Activated naive CD4-positive, alpha-beta T cell treated with anti-CD3 and anti-CD28 coated beads, Interleukin-2, amount 50 U/mL, for 72 hours (primary cell): ENCODE results near the gene PDLIM5. TPM values are rescaled to one million over a fixed set of nuclear protein-coding genes. Genes with fewer than 3 reads are reported as not detected.
"Not testable (repeated sequence)": the region's sequence is repeated elsewhere in the genome, so short reads cannot be mapped to it uniquely, and the experiment has no call there.

Experiments
- ATAC-seq, 2 donors: fragments of 150-1000 bp; cut with Tn5 transposase; 2 replicates each; pipeline ENCODE4 v1.10.0; 2021; ENCODE audit warnings: mild to moderate bottlenecking in 2 of 2, moderate library complexity in 2 of 2
- DNase-seq, 2 donors: peaks; one replicate each; pipeline ENCODE4 v3.0.0; 2021 to 2022; ENCODE audit warnings: low spot score in 2 of 2
- H3K27ac Mint-ChIP-seq, 2 donors: one replicate each; pipeline ENCODE4 v1.8.0; 2022; ENCODE audit warnings: mild to moderate bottlenecking in 2 of 2, mixed read lengths in 2 of 2
- H3K36me3 Mint-ChIP-seq, 2 donors: one replicate each; pipeline ENCODE4 v1.8.0; 2022; ENCODE audit warnings: mixed read lengths in 2 of 2
- H3K9me3 Mint-ChIP-seq, 2 donors: one replicate each; pipeline ENCODE4 v1.8.0; 2022; ENCODE audit warnings: mixed read lengths in 2 of 2
- total RNA-seq, 2 donors: library from RNA; stranded (reverse); gene quantifications; one replicate each; pipeline ENCODE4 v1.2.3, GENCODE V29; 2022

PDLIM5 gene
- total RNA-seq, 2 donors from 2014 or later, result 18.6 to 21.8 TPM

- no peak overlapping the region for H3K27ac Mint-ChIP-seq
- no peak for ATAC-seq
- H3K36me3 Mint-ChIP-seq, result peaks cover 0 to 4% of the 10 kb centered on the region in 2 donors
- H3K9me3 Mint-ChIP-seq, result no peaks in the 10 kb centered on the region
- no peak for DNase-seq
Observed at GRCh38 chr4:94650690-94651089, 198.9 kb downstream of the PDLIM5 start.

GRCh38 chr4:94653095-94653649 lies 201.4 kb downstream of the PDLIM5 start:
- ATAC-seq (no peak), DNase-seq (no peak)
- H3K9me3 Mint-ChIP-seq, result no peaks in the 10 kb centered on the region
- H3K36me3 Mint-ChIP-seq, result peaks cover 0 to 3% of the 10 kb centered on the region in 2 donors
- no peak overlapping the region for H3K27ac Mint-ChIP-seq

GRCh38 chr4:94653984-94654609 lies 202.4 kb downstream of the PDLIM5 start:
- H3K36me3 Mint-ChIP-seq, result peaks cover 0 to 4% of the 10 kb centered on the region in 2 donors
- no peak for DNase-seq
- H3K27ac Mint-ChIP-seq, result no peak overlapping the region
- H3K9me3 Mint-ChIP-seq, result no peaks in the 10 kb centered on the region
- no peak for ATAC-seq

GRCh38 chr4:94654714-94655113 lies 203.0 kb downstream of the PDLIM5 start:
- no peak for ATAC-seq
- DNase-seq, result no peak
- Mint-ChIP-seq H3K36me3 (peaks cover 0 to 4% of the 10 kb centered on the region in 2 donors), H3K9me3 (no peaks in the 10 kb centered on the region), H3K27ac (no peak overlapping the region)

GRCh38 chr4:94660614-94661013 lies 208.9 kb downstream of the PDLIM5 start:
- peaks cover 0 to 9% of the 10 kb centered on the region in 2 donors for H3K36me3 Mint-ChIP-seq
- no peak for ATAC-seq
- H3K27ac Mint-ChIP-seq, result no peak overlapping the region
- no peaks in the 10 kb centered on the region for H3K9me3 Mint-ChIP-seq
- DNase-seq, result no peak

GRCh38 chr4:94665021-94665420 lies 213.3 kb downstream of the PDLIM5 start:
- peak overlapping the region in 1 of 2 donors; percentile 29 for H3K27ac Mint-ChIP-seq
- ATAC-seq, H3K36me3 Mint-ChIP-seq, DNase-seq, H3K9me3 Mint-ChIP-seq: not testable (repeated sequence)

- Mint-ChIP-seq H3K36me3 (no peaks in the 10 kb centered on the region), H3K27ac (no peak overlapping the region), H3K9me3 (no peaks in the 10 kb centered on the region)
- no peak for DNase-seq
- ATAC-seq, result no peak
Observed at GRCh38 chr4:94665500-94666404, 214.0 kb downstream of the PDLIM5 start.

GRCh38 chr4:94668724-94669123 lies 217.0 kb downstream of the PDLIM5 start:
- Mint-ChIP-seq H3K9me3 (no peaks in the 10 kb centered on the region), H3K27ac (no peak overlapping the region), H3K36me3 (no peaks in the 10 kb centered on the region)
- DNase-seq, result no peak
- no peak for ATAC-seq

- ATAC-seq (no peak), DNase-seq (no peak)
- H3K9me3 Mint-ChIP-seq, result no peaks in the 10 kb centered on the region
- H3K36me3 Mint-ChIP-seq, result no peaks in the 10 kb centered on the region
- H3K27ac Mint-ChIP-seq, result no peak overlapping the region
Observed at GRCh38 chr4:94669672-94670664, 218.2 kb downstream of the PDLIM5 start.

- ATAC-seq (no peak), DNase-seq (no peak)
Observed at GRCh38 chr4:94671113-94671512, 219.4 kb downstream of the PDLIM5 start.

GRCh38 chr4:94673961-94674360 lies 222.2 kb downstream of the PDLIM5 start:
- H3K9me3 Mint-ChIP-seq, result no peaks in the 10 kb centered on the region
- no peak for DNase-seq
- H3K27ac Mint-ChIP-seq, result no peak overlapping the region
- ATAC-seq, result no peak
- no peaks in the 10 kb centered on the region for H3K36me3 Mint-ChIP-seq

More at GRCh38 chr4:94671113-94671512, 219.4 kb downstream of the PDLIM5 start:
- H3K36me3 Mint-ChIP-seq, result no peaks in the 10 kb centered on the region
- no peak overlapping the region for H3K27ac Mint-ChIP-seq
- no peaks in the 10 kb centered on the region for H3K9me3 Mint-ChIP-seq

- Mint-ChIP-seq H3K27ac (no peak overlapping the region), H3K9me3 (no peaks in the 10 kb centered on the region), H3K36me3 (no peaks in the 10 kb centered on the region)
- ATAC-seq (no peak), DNase-seq (no peak)
Observed at GRCh38 chr4:94676970-94677369, 225.2 kb downstream of the PDLIM5 start.

- no peak overlapping the region for H3K27ac Mint-ChIP-seq
- DNase-seq (no peak), ATAC-seq (no peak)
- no peaks in the 10 kb centered on the region for H3K36me3 Mint-ChIP-seq
- H3K9me3 Mint-ChIP-seq, result no peaks in the 10 kb centered on the region
Observed at GRCh38 chr4:94678896-94679295, 227.2 kb downstream of the PDLIM5 start.

- no peaks in the 10 kb centered on the region for H3K36me3 Mint-ChIP-seq
- no peak for ATAC-seq
- no peaks in the 10 kb centered on the region for H3K9me3 Mint-ChIP-seq
Observed at GRCh38 chr4:94680176-94680862, 228.6 kb downstream of the PDLIM5 start.

GRCh38 chr4:94686086-94686485 lies 234.3 kb downstream of the PDLIM5 start:
- H3K27ac Mint-ChIP-seq, result no peak overlapping the region
- H3K9me3 Mint-ChIP-seq, result no peaks in the 10 kb centered on the region
- DNase-seq (no peak), ATAC-seq (no peak)
- H3K36me3 Mint-ChIP-seq, result no peaks in the 10 kb centered on the region

More at GRCh38 chr4:94680176-94680862, 228.6 kb downstream of the PDLIM5 start:
- no peak overlapping the region for H3K27ac Mint-ChIP-seq
- DNase-seq, result no peak
